ENCODE results near the gene YIPF2.

The YIPF2 gene

DNA sequence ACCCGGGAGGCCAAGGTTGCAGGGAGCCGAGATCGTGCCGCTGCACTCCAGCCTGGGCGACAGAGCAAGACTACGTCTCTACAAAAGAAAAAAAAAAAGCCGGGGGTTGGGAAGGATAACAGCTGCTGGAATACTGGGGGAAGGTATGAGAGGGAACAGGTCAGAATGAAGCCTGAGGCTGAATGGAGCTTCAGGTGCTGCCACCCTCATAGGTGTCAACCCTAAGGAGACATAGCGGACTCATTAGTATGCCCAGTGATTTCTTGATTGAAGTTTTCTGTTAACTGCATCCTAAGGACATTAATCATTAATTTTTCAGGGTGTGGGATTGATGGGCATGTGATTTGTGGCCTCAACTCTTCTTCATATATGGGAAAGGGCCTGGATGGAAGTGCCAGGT lies 38.4 kb upstream of the YIPF2 start:
- TF ChIP-seq, protein P1, sequence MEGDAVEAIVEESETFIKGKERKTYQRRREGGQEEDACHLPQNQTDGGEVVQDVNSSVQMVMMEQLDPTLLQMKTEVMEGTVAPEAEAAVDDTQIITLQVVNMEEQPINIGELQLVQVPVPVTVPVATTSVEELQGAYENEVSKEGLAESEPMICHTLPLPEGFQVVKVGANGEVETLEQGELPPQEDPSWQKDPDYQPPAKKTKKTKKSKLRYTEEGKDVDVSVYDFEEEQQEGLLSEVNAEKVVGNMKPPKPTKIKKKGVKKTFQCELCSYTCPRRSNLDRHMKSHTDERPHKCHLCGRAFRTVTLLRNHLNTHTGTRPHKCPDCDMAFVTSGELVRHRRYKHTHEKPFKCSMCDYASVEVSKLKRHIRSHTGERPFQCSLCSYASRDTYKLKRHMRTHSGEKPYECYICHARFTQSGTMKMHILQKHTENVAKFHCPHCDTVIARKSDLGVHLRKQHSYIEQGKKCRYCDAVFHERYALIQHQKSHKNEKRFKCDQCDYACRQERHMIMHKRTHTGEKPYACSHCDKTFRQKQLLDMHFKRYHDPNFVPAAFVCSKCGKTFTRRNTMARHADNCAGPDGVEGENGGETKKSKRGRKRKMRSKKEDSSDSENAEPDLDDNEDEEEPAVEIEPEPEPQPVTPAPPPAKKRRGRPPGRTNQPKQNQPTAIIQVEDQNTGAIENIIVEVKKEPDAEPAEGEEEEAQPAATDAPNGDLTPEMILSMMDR (conservative IDR thresholded peaks at IDR 0.05; ENCODE audit: control insufficient read depth, insufficient read depth, low read depth, low read length): no peak
- DNase-seq (ENCODE audit: low read depth): no peak
- H3K4me3 ChIP-seq (ENCODE audit: control insufficient read depth, low read depth, low read length): no peak overlapping the region

DNA sequence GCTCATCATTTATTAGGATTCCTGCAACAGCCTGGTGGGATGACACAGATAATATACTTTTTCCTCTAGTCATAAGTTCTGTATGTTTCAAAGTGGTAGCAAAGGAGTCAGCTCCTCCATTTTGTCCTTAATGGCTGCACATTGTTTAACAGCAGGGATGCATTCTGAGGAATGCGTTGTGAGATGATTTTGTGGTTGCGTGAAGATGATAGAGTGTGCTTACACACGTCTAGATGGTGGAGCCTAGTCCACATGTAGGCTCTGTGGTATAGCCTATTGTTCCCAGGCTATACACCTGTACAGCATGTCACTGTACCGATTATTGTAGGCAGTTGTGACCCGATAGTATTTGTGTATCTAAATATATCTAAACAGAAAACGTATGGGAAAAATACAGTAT lies 37.0 kb upstream of the YIPF2 start:
- TF ChIP-seq, protein P1 (conservative IDR thresholded peaks at IDR 0.05; ENCODE audit: control insufficient read depth, insufficient read depth, low read depth, low read length): no peak
- H3K4me3 ChIP-seq (ENCODE audit: control insufficient read depth, low read depth, low read length): no peak overlapping the region
- no peak for DNase-seq (ENCODE audit: low read depth)

DNA sequence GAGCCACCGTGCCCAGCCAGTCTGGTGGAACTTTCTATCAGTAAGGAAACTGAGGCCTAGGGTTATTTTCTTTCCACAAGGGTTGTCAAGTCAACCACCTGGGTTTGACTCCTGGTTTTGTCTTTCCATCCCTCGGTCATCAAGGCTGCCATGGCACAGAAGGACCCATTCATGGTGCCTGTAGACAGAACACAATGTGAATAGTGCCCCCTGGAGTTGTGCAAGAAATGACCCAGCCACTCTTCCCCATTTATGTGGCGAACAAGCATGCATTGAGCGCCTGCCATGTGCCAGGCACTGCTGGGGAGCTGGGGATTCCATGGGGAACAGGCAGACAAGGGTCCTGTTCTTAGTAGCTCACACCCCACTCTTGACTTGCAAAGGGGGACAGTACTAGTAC lies 36.5 kb upstream of the YIPF2 start:
- H3K4me3 ChIP-seq (ENCODE audit: control insufficient read depth, low read depth, low read length): no peak overlapping the region
- DNase-seq (ENCODE audit: low read depth): no peak
- TF ChIP-seq, protein P1 (conservative IDR thresholded peaks at IDR 0.05; ENCODE audit: control insufficient read depth, insufficient read depth, low read depth, low read length): no peak

DNA sequence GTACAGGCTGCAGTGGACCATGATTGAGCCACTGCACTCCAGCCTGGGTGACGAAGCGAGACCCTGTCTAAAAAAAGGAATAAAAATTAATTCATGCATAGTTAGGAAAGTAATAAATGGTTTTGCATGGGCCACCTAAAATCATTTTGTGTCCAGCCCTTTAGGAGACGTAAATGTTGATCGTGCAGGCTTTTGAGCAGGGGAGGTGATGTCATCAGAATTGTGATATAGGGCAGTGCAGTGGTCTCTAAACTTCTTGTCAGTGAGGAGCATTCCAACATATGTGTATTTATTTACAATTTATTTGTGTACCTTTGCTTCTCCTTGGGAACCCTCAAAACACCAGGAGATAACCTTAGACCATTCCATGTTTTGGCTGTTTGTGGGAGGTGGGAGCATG lies 35.4 kb upstream of the YIPF2 start:
- no peak for DNase-seq (ENCODE audit: low read depth)
- TF ChIP-seq, protein P1 (conservative IDR thresholded peaks at IDR 0.05; ENCODE audit: control insufficient read depth, insufficient read depth, low read depth, low read length): no peak
- no peak overlapping the region for H3K4me3 ChIP-seq (ENCODE audit: control insufficient read depth, low read depth, low read length)

DNA sequence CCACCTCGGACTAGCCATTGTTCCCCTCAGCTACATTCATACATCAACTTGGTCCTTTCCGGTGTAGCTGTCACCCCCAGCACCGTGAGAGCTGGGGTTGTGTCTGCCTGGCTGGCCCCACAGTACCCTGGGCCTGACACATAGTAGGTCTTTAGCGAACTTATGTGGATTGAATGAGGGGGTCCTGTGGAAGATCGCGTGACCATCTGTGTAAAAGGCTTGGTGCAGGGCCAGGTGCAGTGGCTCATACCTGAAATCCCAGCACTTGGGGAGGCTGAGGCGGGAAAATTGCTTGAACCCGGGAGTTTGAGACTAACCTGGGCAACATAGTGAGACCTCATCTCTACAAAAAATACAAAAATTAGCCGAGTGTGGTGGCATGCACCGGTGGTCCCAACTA lies 34.4 kb upstream of the YIPF2 start:
- H3K4me3 ChIP-seq (ENCODE audit: control insufficient read depth, low read depth, low read length): no peak overlapping the region
- no peak for DNase-seq (ENCODE audit: low read depth)
- TF ChIP-seq, protein P1 (conservative IDR thresholded peaks at IDR 0.05; ENCODE audit: control insufficient read depth, insufficient read depth, low read depth, low read length): no peak

DNA sequence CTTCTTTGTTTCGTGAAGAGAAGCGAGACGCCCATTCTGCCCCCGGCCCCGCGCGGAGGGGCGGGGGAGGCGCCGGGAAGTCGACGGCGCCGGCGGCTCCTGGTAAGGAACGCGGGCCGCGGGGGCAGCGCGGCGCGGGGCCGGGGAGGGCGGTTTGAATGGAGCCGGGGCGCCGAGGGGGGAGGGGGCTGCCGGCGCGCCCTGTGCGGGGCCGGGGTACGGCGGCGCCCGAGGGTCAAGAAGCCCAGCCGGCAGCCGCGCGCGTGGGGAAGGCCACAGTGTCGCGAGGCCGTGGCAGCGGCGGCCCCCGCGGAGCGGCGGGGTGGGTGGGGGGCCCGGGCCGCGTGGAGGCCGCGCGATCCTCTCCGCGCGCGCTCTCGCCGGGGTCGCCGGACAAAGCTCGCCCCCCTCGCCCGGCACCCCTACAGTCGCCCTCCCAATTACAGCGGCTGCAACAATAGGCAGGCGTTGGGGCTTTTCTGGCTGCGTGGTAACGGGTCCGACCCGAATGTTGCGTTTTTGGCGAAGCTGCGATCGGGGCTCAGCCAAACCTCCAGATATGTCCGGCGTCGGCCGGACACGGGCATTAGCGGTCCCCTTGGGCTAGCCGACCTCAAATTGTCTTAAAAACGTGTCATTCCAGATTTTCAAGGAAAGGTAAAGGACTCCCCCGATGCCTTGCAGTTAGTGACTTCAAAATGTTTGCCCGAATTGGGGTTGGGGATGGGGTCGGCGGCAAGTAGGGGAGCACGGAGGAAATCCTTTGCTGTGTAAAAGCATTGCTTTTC lies 32.8 kb upstream of the YIPF2 start:
- TF ChIP-seq, protein P1 (conservative IDR thresholded peaks at IDR 0.05; ENCODE audit: control insufficient read depth, insufficient read depth, low read depth, low read length): no peak
- DNase-seq (ENCODE audit: low read depth): no peak
- peak overlapping the region; percentile 63 for H3K4me3 ChIP-seq (ENCODE audit: control insufficient read depth, low read depth, low read length)
